ENCODE measurements around the gene KLHL29. TPM values are rescaled to one million over a fixed set of nuclear protein-coding genes. Genes with fewer than 3 reads are reported as not detected.

KLHL29 gene
- total RNA-seq, 1 experiment from 2014 or later, result 1.9 TPM

GRCh38 chr2:23745068-23745725 is 360.2 kb downstream of the KLHL29 start:
- H3K4me1 ChIP-seq (replicated peaks), result no peaks in the 10 kb centered on the region
- H3K4me3 ChIP-seq, result no peak overlapping the region
- no peaks in the 10 kb centered on the region for H3K36me3 ChIP-seq
- H3K27ac ChIP-seq, result no peak overlapping the region
- H3K27me3 ChIP-seq (replicated peaks), result no peaks in the 10 kb centered on the region
- H3K9me3 ChIP-seq (replicated peaks), result no peaks in the 10 kb centered on the region
- DNase-seq (ENCODE audit: low read depth in 1 of 2, low spot score in 2 of 2), result no peak

GRCh38 chr2:23745726-23746105 is 360.7 kb downstream of the KLHL29 start:
- Histone ChIP-seq H3K36me3 (no peaks in the 10 kb centered on the region), H3K27ac (no peak overlapping the region), H3K4me1 (replicated peaks) (no peaks in the 10 kb centered on the region), H3K27me3 (replicated peaks) (no peaks in the 10 kb centered on the region), H3K9me3 (replicated peaks) (no peaks in the 10 kb centered on the region), H3K4me3 (no peak overlapping the region)
- DNase-seq (ENCODE audit: low read depth in 1 of 2, low spot score in 2 of 2), result no peak

- no peaks in the 10 kb centered on the region for H3K27me3 ChIP-seq (replicated peaks)
- no peak overlapping the region for H3K27ac ChIP-seq
- H3K4me1 ChIP-seq (replicated peaks), result no peaks in the 10 kb centered on the region
- H3K9me3 ChIP-seq (replicated peaks), result no peaks in the 10 kb centered on the region
- H3K4me3 ChIP-seq, result no peak overlapping the region
- H3K36me3 ChIP-seq, result 0 out of 2 replicates have a peak, but pooled peaks cover 6% of the 10 kb centered on the region
- no peak for DNase-seq (ENCODE audit: low read depth in 1 of 2, low spot score in 2 of 2)
Measured at GRCh38 chr2:23746141-23746863, 361.3 kb downstream of the KLHL29 start.

- Histone ChIP-seq H3K9me3 (replicated peaks) (no peaks in the 10 kb centered on the region), H3K4me3 (no peak overlapping the region), H3K36me3 (peaks cover 12% of the 10 kb centered on the region; the same call in 1 of the 2 replicates), H3K27ac (no peak overlapping the region), H3K4me1 (replicated peaks) (peaks cover 13% of the 10 kb centered on the region), H3K27me3 (replicated peaks) (no peaks in the 10 kb centered on the region)
- DNase-seq (ENCODE audit: low read depth in 1 of 2, low spot score in 2 of 2), result no peak
Measured at GRCh38 chr2:23751747-23752265, 366.8 kb downstream of the KLHL29 start.

GRCh38 chr2:23753291-23754010 is 368.5 kb downstream of the KLHL29 start:
- peaks cover 12% of the 10 kb centered on the region; the same call in 1 of the 2 replicates for H3K36me3 ChIP-seq
- peak in 1 of 2 experiments; percentile 18 for DNase-seq (ENCODE audit: low read depth in 1 of 2, low spot score in 2 of 2)

GRCh38 chr2:23754970-23755369 is 370.0 kb downstream of the KLHL29 start:
- Histone ChIP-seq H3K36me3 (peaks cover 16% of the 10 kb centered on the region), H3K4me1 (replicated peaks) (peaks cover 28% of the 10 kb centered on the region), H3K4me3 (no peak overlapping the region), H3K27ac (no peak overlapping the region), H3K27me3 (replicated peaks) (no peaks in the 10 kb centered on the region), H3K9me3 (replicated peaks) (no peaks in the 10 kb centered on the region)
- DNase-seq (ENCODE audit: low read depth in 1 of 2, low spot score in 2 of 2), result no peak

More at GRCh38 chr2:23753291-23754010, 368.5 kb downstream of the KLHL29 start:
- Histone ChIP-seq H3K27me3 (replicated peaks) (no peaks in the 10 kb centered on the region), H3K4me3 (no peak overlapping the region), H3K9me3 (replicated peaks) (no peaks in the 10 kb centered on the region), H3K4me1 (replicated peaks) (peaks cover 25% of the 10 kb centered on the region), H3K27ac (no peak overlapping the region)

- H3K9me3 ChIP-seq (replicated peaks), result no peaks in the 10 kb centered on the region
- H3K27ac ChIP-seq, result no peak overlapping the region
- no peaks in the 10 kb centered on the region for H3K27me3 ChIP-seq (replicated peaks)
- H3K36me3 ChIP-seq, result peaks cover 16% of the 10 kb centered on the region
- peaks cover 28% of the 10 kb centered on the region for H3K4me1 ChIP-seq (replicated peaks)
- no peak overlapping the region for H3K4me3 ChIP-seq
- no peak for DNase-seq (ENCODE audit: low read depth in 1 of 2, low spot score in 2 of 2)
Measured at GRCh38 chr2:23756593-23757292, 371.8 kb downstream of the KLHL29 start.

- peak; percentile 57 to 63 for DNase-seq (ENCODE audit: low read depth in 1 of 2, low spot score in 2 of 2)
- no peak overlapping the region for H3K4me3 ChIP-seq
Measured at GRCh38 chr2:23757686-23758433, 372.9 kb downstream of the KLHL29 start.

More at GRCh38 chr2:23757686-23758433, 372.9 kb downstream of the KLHL29 start:
- H3K27ac ChIP-seq, result peak overlapping the region; percentile 15; the same call in 1 of the 2 replicates
- no peaks in the 10 kb centered on the region for H3K9me3 ChIP-seq (replicated peaks)
- peaks cover 28% of the 10 kb centered on the region for H3K4me1 ChIP-seq (replicated peaks)
- no peaks in the 10 kb centered on the region for H3K27me3 ChIP-seq (replicated peaks)
- H3K36me3 ChIP-seq, result peaks cover 16% of the 10 kb centered on the region

Data from SJSA1 (cell line).